ENCODE measurements around the gene CLIC4.
"Not testable (repeated sequence)": the region's sequence is repeated elsewhere in the genome, so short reads cannot be mapped to it uniquely, and the experiment has no call there.

Gene CLIC4

GRCh38 chr1:24811494-24811893, 66.2 kb downstream of the CLIC4 start:
- DNase-seq (ENCODE audit: low read depth), result not testable (repeated sequence)

- DNase-seq (ENCODE audit: low read depth), result not testable (repeated sequence)
These were observed 75.0 kb downstream of the CLIC4 start for GRCh38 chr1:24820221-24820620.

GRCh38 chr1:24822887-24823286, 77.6 kb downstream of the CLIC4 start:
- DNase-seq (ENCODE audit: low read depth), result no peak

- not testable (repeated sequence) for DNase-seq (ENCODE audit: low read depth)
These were observed 78.2 kb downstream of the CLIC4 start for GRCh38 chr1:24823486-24823885.

- no peak for DNase-seq (ENCODE audit: low read depth)
These were observed 79.9 kb downstream of the CLIC4 start for GRCh38 chr1:24825174-24825573.

- DNase-seq (ENCODE audit: low read depth), result no peak
These were observed 81.3 kb downstream of the CLIC4 start for GRCh38 chr1:24826510-24826909.

- DNase-seq (ENCODE audit: low read depth), result no peak
These were observed 82.3 kb downstream of the CLIC4 start for GRCh38 chr1:24827379-24828135.

GRCh38 chr1:24828183-24828886, 83.1 kb downstream of the CLIC4 start:
- DNase-seq (ENCODE audit: low read depth), result no peak

- DNase-seq (ENCODE audit: low read depth), result no peak
These were observed 83.6 kb downstream of the CLIC4 start for GRCh38 chr1:24828887-24829192.

GRCh38 chr1:24830680-24831272, 85.5 kb downstream of the CLIC4 start:
- no peak for DNase-seq (ENCODE audit: low read depth)

GRCh38 chr1:24841593-24841992, 96.3 kb downstream of the CLIC4 start:
- no peak for DNase-seq (ENCODE audit: low read depth)

- DNase-seq (ENCODE audit: low read depth), result no peak
These were observed 101.4 kb downstream of the CLIC4 start for GRCh38 chr1:24846671-24847070.

GRCh38 chr1:24847995-24848881, 103.0 kb downstream of the CLIC4 start:
- DNase-seq (ENCODE audit: low read depth), result peak; percentile 85

- no peak for DNase-seq (ENCODE audit: low read depth)
These were observed 104.5 kb downstream of the CLIC4 start for GRCh38 chr1:24849672-24850295.

- DNase-seq (ENCODE audit: low read depth), result no peak
These were observed 105.2 kb downstream of the CLIC4 start for GRCh38 chr1:24850328-24850920.

- no peak for DNase-seq (ENCODE audit: low read depth)
These were observed 108.4 kb downstream of the CLIC4 start for GRCh38 chr1:24853649-24854048.

GRCh38 chr1:24855474-24855873, 110.2 kb downstream of the CLIC4 start:
- no peak for DNase-seq (ENCODE audit: low read depth)

GRCh38 chr1:24856787-24857506, 111.7 kb downstream of the CLIC4 start:
- DNase-seq (ENCODE audit: low read depth), result no peak

GRCh38 chr1:24857507-24858133, 112.4 kb downstream of the CLIC4 start:
- no peak for DNase-seq (ENCODE audit: low read depth)

- DNase-seq (ENCODE audit: low read depth), result no peak
These were observed 113.0 kb downstream of the CLIC4 start for GRCh38 chr1:24858277-24858676.

Measured in activated T-cell treated with anti-CD3 and anti-CD28 coated beads for 1 hour (primary cell).